Measurements from ENCODE around the gene DENND1B.
"Not testable (repeated sequence)": the region's sequence is repeated elsewhere in the genome, so short reads cannot be mapped to it uniquely, and the experiment has no call there.

DENND1B gene

GRCh38 chr1:197782722-197783360, 7.6 kb upstream of the DENND1B start:
- DNase-seq = no peak

GRCh38 chr1:197781968-197782721, 6.9 kb upstream of the DENND1B start:
- DNase-seq = no peak

GRCh38 chr1:197779921-197780320, 4.6 kb upstream of the DENND1B start:
- no peak for DNase-seq

GRCh38 chr1:197778366-197778945, 3.2 kb upstream of the DENND1B start:
- no peak for DNase-seq

GRCh38 chr1:197776351-197777105, 1.2 kb upstream of the DENND1B start:
- DNase-seq = no peak

- no peak for DNase-seq
Observed at GRCh38 chr1:197774466-197775281, 606 bp downstream of the DENND1B start.

- DNase-seq = no peak
Observed at GRCh38 chr1:197773856-197774255, 1.4 kb downstream of the DENND1B start.

GRCh38 chr1:197771904-197772556, 3.2 kb downstream of the DENND1B start:
- DNase-seq = no peak

GRCh38 chr1:197771386-197771785, 3.9 kb downstream of the DENND1B start:
- DNase-seq = no peak

- DNase-seq = no peak
Observed at GRCh38 chr1:197770243-197770642, 5.0 kb downstream of the DENND1B start.

GRCh38 chr1:197769287-197769686, 6.0 kb downstream of the DENND1B start:
- DNase-seq = no peak

GRCh38 chr1:197768014-197768805, 7.1 kb downstream of the DENND1B start:
- no peak for DNase-seq

GRCh38 chr1:197763769-197764168, 11.5 kb downstream of the DENND1B start:
- DNase-seq = no peak

- DNase-seq = no peak
Observed at GRCh38 chr1:197763307-197763706, 12.0 kb downstream of the DENND1B start.

GRCh38 chr1:197761654-197762053, 13.6 kb downstream of the DENND1B start:
- no peak for DNase-seq

- DNase-seq = not testable (repeated sequence)
Observed at GRCh38 chr1:197755553-197755952, 19.7 kb downstream of the DENND1B start.

GRCh38 chr1:197752652-197753164, 22.6 kb downstream of the DENND1B start:
- DNase-seq = not testable (repeated sequence)

- DNase-seq = no peak
Observed at GRCh38 chr1:197750366-197750765, 24.9 kb downstream of the DENND1B start.

GRCh38 chr1:197745911-197746310, 29.4 kb downstream of the DENND1B start:
- DNase-seq = no peak

GRCh38 chr1:197744979-197745378, 30.3 kb downstream of the DENND1B start:
- DNase-seq = no peak

GRCh38 chr1:197743578-197743977, 31.7 kb downstream of the DENND1B start:
- DNase-seq = no peak
